ENCODE measurements around the gene RBM47.

DNA sequence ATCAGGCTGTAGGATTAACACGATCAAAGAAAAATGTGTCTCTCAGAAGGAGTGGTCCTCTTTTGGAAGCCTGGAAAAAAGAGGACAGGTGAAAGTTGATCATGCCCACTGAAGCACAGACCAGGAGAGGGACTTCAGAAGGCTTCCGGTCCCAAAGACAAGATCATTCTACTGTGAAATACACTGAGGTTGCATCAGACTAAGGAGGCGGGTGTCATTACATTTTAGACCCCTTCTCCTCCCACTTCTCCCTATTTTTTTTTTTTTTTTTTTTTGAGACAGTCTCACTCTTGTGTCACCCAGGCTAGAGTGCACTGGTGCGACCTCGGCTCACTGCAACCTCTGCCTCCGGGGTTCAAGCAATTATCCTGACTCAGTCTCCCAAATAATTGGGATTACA lies 67.5 kb downstream of the RBM47 start:
- TF ChIP-seq GATA2 (IDR thresholded peaks at IDR 0.05; ENCODE audit: low read depth, low read length) (no peak), GATA3 (IDR thresholded peaks at IDR 0.05; ENCODE audit: low read depth, low read length) (no peak)

Data from SH-SY5Y (cell line).